ENCODE results near the gene ACER2. TPM values are rescaled to one million over a fixed set of nuclear protein-coding genes. Genes with fewer than 3 reads are reported as not detected.

The ACER2 gene
- total and polyA plus RNA-seq, 10 of the 15 experiments (the other 5 are each of a cell fraction or from before 2014, with no cell fraction given): 0.07 to 3.1 (median 2.2) TPM

- TF ChIP-seq, protein P1, sequence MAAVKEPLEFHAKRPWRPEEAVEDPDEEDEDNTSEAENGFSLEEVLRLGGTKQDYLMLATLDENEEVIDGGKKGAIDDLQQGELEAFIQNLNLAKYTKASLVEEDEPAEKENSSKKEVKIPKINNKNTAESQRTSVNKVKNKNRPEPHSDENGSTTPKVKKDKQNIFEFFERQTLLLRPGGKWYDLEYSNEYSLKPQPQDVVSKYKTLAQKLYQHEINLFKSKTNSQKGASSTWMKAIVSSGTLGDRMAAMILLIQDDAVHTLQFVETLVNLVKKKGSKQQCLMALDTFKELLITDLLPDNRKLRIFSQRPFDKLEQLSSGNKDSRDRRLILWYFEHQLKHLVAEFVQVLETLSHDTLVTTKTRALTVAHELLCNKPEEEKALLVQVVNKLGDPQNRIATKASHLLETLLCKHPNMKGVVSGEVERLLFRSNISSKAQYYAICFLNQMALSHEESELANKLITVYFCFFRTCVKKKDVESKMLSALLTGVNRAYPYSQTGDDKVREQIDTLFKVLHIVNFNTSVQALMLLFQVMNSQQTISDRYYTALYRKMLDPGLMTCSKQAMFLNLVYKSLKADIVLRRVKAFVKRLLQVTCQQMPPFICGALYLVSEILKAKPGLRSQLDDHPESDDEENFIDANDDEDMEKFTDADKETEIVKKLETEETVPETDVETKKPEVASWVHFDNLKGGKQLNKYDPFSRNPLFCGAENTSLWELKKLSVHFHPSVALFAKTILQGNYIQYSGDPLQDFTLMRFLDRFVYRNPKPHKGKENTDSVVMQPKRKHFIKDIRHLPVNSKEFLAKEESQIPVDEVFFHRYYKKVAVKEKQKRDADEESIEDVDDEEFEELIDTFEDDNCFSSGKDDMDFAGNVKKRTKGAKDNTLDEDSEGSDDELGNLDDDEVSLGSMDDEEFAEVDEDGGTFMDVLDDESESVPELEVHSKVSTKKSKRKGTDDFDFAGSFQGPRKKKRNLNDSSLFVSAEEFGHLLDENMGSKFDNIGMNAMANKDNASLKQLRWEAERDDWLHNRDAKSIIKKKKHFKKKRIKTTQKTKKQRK (IDR thresholded peaks at IDR 0.05; ENCODE audit: low read depth, low read length): no peak
- TF ChIP-seq ESRRA (IDR thresholded peaks at IDR 0.05; ENCODE audit: low read length): no peak
- no peak for TF ChIP-seq JUND (IDR thresholded peaks at IDR 0.05; ENCODE audit: low read depth, low read length)
- no peak for TF ChIP-seq FOXM1 (IDR thresholded peaks at IDR 0.05; ENCODE audit: low read depth, low read length)
- TF ChIP-seq RB1 (IDR thresholded peaks at IDR 0.05; ENCODE audit: borderline replicate concordance): no peak
- TF ChIP-seq ZZZ3 (IDR thresholded peaks at IDR 0.05; ENCODE audit: control insufficient read depth, insufficient read length, low read depth): no peak
- no peak for TF ChIP-seq USF1 (IDR thresholded peaks at IDR 0.05; ENCODE audit: borderline replicate concordance, extremely low read length, insufficient read depth, low read depth, low read length)
- TF ChIP-seq, protein P2, sequence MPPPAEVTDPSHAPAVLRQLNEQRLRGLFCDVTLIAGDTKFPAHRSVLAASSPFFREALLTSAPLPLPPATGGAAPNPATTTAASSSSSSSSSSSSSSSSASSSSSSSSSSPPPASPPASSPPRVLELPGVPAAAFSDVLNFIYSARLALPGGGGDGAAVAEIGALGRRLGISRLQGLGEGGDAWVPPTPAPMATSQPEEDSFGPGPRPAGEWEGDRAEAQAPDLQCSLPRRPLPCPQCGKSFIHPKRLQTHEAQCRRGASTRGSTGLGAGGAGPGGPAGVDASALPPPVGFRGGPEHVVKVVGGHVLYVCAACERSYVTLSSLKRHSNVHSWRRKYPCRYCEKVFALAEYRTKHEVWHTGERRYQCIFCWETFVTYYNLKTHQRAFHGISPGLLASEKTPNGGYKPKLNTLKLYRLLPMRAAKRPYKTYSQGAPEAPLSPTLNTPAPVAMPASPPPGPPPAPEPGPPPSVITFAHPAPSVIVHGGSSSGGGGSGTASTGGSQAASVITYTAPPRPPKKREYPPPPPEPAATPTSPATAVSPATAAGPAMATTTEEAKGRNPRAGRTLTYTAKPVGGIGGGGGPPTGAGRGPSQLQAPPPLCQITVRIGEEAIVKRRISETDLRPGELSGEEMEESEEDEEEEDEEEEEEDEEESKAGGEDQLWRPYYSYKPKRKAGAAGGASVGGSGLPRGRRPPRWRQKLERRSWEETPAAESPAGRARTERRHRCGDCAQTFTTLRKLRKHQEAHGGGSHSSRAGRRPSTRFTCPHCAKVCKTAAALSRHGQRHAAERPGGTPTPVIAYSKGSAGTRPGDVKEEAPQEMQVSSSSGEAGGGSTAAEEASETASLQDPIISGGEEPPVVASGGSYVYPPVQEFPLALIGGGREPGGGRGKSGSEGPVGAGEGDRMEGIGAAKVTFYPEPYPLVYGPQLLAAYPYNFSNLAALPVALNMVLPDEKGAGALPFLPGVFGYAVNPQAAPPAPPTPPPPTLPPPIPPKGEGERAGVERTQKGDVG (CRISPR knock-in tag; IDR thresholded peaks at IDR 0.05): no peak
- TF ChIP-seq, protein P3, sequence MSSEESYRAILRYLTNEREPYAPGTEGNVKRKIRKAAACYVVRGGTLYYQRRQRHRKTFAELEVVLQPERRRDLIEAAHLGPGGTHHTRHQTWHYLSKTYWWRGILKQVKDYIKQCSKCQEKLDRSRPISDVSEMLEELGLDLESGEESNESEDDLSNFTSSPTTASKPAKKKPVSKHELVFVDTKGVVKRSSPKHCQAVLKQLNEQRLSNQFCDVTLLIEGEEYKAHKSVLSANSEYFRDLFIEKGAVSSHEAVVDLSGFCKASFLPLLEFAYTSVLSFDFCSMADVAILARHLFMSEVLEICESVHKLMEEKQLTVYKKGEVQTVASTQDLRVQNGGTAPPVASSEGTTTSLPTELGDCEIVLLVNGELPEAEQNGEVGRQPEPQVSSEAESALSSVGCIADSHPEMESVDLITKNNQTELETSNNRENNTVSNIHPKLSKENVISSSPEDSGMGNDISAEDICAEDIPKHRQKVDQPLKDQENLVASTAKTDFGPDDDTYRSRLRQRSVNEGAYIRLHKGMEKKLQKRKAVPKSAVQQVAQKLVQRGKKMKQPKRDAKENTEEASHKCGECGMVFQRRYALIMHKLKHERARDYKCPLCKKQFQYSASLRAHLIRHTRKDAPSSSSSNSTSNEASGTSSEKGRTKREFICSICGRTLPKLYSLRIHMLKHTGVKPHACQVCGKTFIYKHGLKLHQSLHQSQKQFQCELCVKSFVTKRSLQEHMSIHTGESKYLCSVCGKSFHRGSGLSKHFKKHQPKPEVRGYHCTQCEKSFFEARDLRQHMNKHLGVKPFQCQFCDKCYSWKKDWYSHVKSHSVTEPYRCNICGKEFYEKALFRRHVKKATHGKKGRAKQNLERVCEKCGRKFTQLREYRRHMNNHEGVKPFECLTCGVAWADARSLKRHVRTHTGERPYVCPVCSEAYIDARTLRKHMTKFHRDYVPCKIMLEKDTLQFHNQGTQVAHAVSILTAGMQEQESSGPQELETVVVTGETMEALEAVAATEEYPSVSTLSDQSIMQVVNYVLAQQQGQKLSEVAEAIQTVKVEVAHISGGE (CRISPR knock-in tag; IDR thresholded peaks at IDR 0.05): no peak
- TF ChIP-seq, protein P4, sequence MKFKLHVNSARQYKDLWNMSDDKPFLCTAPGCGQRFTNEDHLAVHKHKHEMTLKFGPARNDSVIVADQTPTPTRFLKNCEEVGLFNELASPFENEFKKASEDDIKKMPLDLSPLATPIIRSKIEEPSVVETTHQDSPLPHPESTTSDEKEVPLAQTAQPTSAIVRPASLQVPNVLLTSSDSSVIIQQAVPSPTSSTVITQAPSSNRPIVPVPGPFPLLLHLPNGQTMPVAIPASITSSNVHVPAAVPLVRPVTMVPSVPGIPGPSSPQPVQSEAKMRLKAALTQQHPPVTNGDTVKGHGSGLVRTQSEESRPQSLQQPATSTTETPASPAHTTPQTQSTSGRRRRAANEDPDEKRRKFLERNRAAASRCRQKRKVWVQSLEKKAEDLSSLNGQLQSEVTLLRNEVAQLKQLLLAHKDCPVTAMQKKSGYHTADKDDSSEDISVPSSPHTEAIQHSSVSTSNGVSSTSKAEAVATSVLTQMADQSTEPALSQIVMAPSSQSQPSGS (IDR thresholded peaks at IDR 0.05; ENCODE audit: low read length): no peak
- TF ChIP-seq, protein P5, sequence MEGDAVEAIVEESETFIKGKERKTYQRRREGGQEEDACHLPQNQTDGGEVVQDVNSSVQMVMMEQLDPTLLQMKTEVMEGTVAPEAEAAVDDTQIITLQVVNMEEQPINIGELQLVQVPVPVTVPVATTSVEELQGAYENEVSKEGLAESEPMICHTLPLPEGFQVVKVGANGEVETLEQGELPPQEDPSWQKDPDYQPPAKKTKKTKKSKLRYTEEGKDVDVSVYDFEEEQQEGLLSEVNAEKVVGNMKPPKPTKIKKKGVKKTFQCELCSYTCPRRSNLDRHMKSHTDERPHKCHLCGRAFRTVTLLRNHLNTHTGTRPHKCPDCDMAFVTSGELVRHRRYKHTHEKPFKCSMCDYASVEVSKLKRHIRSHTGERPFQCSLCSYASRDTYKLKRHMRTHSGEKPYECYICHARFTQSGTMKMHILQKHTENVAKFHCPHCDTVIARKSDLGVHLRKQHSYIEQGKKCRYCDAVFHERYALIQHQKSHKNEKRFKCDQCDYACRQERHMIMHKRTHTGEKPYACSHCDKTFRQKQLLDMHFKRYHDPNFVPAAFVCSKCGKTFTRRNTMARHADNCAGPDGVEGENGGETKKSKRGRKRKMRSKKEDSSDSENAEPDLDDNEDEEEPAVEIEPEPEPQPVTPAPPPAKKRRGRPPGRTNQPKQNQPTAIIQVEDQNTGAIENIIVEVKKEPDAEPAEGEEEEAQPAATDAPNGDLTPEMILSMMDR (IDR thresholded peaks at IDR 0.05 in 2 of 3, conservative IDR thresholded peaks at IDR 0.05 in 1 of 3; ENCODE audit: control insufficient read depth in 2 of 3, extremely low read depth in 1 of 3, insufficient read depth in 1 of 3, low read depth in 3 of 3, low read length in 3 of 3): no peak
- TF ChIP-seq NR2C1 (IDR thresholded peaks at IDR 0.05): no peak
- TF ChIP-seq FOS (IDR thresholded peaks at IDR 0.05; ENCODE audit: borderline replicate concordance, extremely low read depth, insufficient read length): no peak
Measured at GRCh38 chr9:19441730-19442129, 32.9 kb downstream of the ACER2 start (continued).

All from GM12878 (cell line).